Measurements from ENCODE around the gene HOXC11.

Gene HOXC11

DNA sequence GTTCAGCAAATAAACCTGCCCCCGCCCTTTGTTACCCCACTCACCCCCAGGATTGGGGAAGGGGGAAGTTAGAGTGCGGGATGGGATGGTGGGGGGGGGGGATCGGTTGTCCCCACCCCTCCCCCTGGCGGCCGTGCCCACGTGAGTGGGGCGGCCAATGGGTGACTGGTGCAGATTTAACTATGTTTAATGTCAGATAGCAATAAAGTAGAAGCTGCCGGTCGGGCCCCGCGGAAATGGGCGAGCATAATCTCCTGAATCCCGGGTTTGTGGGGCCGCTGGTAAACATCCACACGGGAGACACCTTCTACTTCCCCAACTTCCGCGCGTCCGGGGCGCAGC lies 18.3 kb upstream of the HOXC11 start, which contains the start of gene HOXC12:
TSS of gene HOXC12 (plus strand) at position 210 of the 342 bp plus-strand sequence. CDS start at position 237, 27 bp downstream.
- FAIRE-seq (no peak), DNase-seq (ENCODE audit: insufficient read length) (no peak)
- TF ChIP-seq POLR2A (IDR thresholded peaks at IDR 0.05; ENCODE audit: low read depth, low read length) (no peak), TAF1 (IDR thresholded peaks at IDR 0.05; ENCODE audit: borderline replicate concordance, low read depth, low read length) (no peak), POLR2AphosphoS5 (IDR thresholded peaks at IDR 0.05; ENCODE audit: low read depth, low read length) (no peak)

DNA sequence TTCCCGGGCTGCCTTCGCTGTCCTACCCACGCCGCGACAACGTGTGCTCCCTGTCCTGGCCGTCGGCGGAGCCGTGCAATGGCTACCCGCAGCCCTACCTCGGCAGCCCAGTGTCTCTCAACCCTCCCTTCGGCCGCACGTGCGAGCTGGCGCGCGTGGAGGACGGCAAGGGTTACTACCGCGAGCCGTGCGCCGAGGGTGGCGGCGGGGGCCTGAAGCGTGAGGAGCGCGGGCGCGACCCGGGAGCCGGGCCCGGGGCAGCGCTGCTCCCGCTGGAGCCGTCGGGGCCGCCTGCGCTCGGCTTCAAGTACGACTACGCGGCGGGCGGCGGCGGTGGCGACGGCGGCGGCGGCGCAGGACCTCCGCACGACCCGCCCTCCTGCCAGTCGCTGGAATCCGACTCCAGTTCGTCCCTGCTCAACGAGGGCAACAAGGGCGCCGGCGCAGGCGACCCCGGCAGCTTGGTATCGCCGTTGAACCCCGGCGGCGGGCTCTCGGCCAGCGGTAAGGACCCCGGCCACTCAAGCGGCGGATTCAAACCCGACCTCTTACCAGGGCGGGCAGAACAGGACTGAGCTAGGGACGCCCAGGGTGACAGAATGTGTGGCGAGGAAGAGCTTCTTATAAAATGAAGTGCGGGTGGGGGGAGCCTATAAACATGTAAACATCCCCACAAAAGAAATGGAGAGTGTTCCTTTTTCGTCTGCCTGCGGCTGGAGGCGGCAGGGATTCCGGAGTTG lies 17.7 kb upstream of the HOXC11 start:
- FAIRE-seq, result no peak
- no peak for DNase-seq (ENCODE audit: insufficient read length)
- no peak for TF ChIP-seq TAF1 (IDR thresholded peaks at IDR 0.05; ENCODE audit: borderline replicate concordance, low read depth, low read length)
- no peak for TF ChIP-seq POLR2AphosphoS5 (IDR thresholded peaks at IDR 0.05; ENCODE audit: low read depth, low read length)

DNA sequence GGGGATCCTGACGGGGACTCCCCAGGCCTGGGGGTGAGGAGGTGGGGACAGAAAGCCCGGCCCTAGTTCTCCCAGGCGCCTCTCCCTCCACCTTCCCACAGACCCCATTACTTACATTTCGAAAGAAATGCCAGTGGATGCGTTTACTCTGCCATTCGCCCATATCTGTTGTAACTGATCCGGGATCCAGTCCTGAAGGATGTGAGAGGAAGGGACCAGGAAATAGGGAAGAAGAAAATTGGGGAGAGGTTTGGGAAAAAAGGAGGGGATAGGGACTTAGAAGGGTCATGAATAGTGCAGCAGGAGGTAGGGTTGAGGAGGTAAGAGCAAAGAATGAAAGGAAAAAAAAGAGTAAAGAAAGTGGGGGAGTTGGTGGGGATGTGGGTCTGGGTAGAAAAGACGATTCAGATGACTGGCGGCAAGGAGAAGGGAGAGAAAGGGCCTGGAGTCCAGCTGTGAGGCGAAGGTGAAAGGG lies 17.1 kb upstream of the HOXC11 start:
- no peak for TF ChIP-seq TAF1 (IDR thresholded peaks at IDR 0.05; ENCODE audit: borderline replicate concordance, low read depth, low read length)
- no peak for TF ChIP-seq POLR2A (IDR thresholded peaks at IDR 0.05; ENCODE audit: low read depth, low read length)
- no peak for TF ChIP-seq POLR2AphosphoS5 (IDR thresholded peaks at IDR 0.05; ENCODE audit: low read depth, low read length)
- FAIRE-seq (no peak), DNase-seq (ENCODE audit: insufficient read length) (no peak)

DNA sequence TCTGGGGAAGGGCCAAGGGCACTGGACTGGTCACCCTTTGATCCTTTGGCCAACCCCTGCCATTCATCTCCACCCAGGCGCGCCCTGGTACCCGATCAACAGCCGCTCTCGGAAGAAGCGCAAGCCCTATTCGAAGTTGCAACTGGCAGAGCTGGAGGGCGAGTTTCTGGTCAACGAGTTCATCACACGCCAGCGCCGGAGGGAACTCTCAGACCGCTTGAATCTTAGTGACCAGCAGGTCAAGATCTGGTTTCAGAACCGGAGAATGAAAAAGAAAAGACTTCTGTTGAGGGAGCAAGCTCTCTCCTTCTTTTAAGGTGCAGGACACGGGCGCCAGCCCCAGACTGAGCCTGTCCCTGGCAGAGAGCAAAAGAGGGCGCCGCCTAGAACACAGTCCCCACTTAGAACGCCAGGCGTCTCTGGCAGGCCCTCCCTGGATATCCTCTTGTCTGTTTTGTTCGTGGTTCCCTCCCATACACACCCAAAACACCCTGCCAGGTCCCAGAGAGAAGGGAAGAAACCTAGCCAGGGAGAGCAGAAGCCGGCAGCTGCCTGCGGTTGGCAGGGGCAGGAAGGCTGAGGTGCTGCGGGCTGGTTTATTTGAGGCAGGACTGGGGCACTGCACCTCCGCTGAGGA lies 16.6 kb upstream of the HOXC11 start:
- no peak for TF ChIP-seq TAF1 (IDR thresholded peaks at IDR 0.05; ENCODE audit: borderline replicate concordance, low read depth, low read length)
- TF ChIP-seq POLR2A (IDR thresholded peaks at IDR 0.05; ENCODE audit: low read depth, low read length), result no peak
- TF ChIP-seq POLR2AphosphoS5 (IDR thresholded peaks at IDR 0.05; ENCODE audit: low read depth, low read length), result no peak
- FAIRE-seq (peak; percentile 46), DNase-seq (ENCODE audit: insufficient read length) (no peak)

DNA sequence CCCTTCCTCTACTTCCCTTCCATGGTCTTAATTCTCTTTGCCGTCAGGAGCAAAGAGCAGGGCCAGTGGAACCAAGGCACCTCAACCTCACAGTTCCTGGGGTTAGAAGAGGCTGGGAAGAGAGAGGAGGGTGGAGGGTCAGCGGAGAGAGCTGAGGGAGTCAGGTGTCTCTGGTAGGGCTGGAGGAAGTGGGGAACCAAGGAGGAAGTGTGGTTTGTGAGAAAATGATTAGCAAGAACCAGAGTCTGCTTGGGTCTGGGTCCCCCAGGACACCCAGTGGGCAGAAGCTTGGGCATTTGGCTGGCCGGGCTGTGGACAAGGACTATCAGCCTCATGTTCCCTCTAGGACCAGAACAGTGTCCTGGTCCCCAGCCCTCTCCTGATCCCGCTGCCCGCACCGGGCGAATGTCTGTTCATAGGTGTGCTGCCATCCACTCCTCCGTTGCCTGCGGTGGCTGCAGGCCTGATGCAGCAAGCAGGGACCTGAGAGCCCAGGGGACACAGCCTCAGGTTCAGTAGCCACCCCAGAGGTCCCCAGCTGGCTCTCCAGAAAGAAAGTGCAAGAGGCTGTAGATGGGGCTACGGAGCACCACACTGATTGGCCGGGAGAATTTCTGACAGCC lies 15.9 kb upstream of the HOXC11 start:
- TF ChIP-seq POLR2AphosphoS5 (IDR thresholded peaks at IDR 0.05; ENCODE audit: low read depth, low read length) (no peak), POLR2A (IDR thresholded peaks at IDR 0.05; ENCODE audit: low read depth, low read length) (no peak), TAF1 (IDR thresholded peaks at IDR 0.05; ENCODE audit: borderline replicate concordance, low read depth, low read length) (no peak)
- no peak for FAIRE-seq
- DNase-seq (ENCODE audit: insufficient read length), result no peak

DNA sequence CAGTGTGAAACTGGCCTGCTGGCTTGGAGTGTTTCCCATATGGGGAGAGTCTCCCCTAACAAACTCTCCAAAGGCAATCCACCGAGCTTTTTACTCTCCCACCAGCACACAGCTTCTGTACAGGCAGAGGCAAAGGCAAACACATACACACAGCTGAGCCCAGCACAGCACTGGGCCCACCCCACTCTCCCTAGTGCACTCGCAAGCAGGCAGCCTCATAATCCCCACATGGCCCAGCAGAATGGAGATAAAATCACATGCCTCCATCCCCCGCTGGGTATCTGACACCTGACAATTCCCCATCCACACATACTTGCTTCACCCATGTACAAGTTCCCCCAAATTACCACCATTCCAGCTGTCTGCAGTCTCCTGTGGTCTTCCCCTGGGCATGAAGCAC lies 14.8 kb upstream of the HOXC11 start:
- DNase-seq (ENCODE audit: insufficient read length), result no peak
- no peak for FAIRE-seq
- TF ChIP-seq POLR2A (IDR thresholded peaks at IDR 0.05; ENCODE audit: low read depth, low read length), result no peak
- no peak for TF ChIP-seq POLR2AphosphoS5 (IDR thresholded peaks at IDR 0.05; ENCODE audit: low read depth, low read length)
- no peak for TF ChIP-seq TAF1 (IDR thresholded peaks at IDR 0.05; ENCODE audit: borderline replicate concordance, low read depth, low read length)

DNA sequence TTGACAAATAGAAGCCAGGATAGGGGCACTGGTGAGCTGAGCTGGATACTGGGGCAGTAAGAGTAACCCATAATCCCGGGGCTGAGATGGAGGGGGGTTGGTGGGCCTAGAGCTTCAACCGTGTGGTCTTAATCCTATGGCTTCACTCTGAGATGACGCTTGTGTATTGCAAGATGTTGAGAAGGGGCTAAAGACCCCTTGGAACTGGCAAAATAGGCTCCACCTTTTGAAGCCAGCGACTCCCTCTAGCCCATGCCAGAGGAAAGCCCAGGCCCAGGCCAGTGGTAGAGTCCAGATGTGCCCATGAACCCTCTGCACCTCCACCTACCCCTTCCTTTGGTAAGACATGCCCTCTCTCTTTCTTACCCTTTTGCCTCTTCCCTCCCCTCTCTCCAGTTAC lies 13.6 kb upstream of the HOXC11 start:
- DNase-seq (ENCODE audit: insufficient read length) (no peak), FAIRE-seq (no peak)
- TF ChIP-seq POLR2A (IDR thresholded peaks at IDR 0.05; ENCODE audit: low read depth, low read length) (no peak), POLR2AphosphoS5 (IDR thresholded peaks at IDR 0.05; ENCODE audit: low read depth, low read length) (no peak), TAF1 (IDR thresholded peaks at IDR 0.05; ENCODE audit: borderline replicate concordance, low read depth, low read length) (no peak)

DNA sequence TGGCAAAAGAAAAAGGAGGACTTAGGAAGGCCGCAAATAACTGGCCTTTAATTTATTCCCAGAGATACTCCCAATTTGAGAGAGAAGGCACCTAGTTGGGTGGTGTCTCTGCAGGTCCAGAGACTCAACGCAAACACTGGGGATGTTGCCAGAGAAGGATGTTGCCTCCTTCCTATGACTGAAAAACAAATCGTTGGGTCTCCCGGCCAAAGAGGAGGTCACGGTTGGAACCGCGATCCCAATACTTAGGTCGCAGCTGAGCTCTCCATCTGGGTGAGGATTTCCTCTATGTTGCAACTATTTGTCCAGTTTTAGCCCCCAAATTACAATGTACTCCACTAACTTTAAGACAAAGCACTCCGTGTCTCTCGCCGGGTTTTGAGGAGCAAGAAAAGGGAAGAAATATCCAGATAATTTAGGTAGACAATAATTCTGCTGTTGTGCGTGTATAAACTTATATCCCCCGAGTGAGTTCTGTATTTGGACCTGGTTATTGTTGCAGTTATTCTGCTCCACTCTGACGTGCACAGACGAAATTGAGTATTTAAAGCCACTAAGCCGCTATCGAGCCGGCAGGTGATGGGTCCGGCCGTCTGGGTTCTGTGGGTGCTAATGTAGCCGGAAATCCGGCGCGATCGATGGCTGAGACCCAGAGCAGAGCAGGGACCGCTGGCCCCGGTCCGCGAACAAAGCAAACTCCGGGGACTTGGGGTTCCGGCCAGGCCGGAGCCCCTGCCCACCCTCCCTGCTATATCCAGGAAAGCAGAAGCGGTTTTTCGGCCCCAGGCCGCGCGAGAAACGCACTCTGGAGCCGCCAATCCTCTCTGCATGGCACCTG lies 12.5 kb upstream of the HOXC11 start:
- FAIRE-seq (no peak), DNase-seq (ENCODE audit: insufficient read length) (no peak)
- TF ChIP-seq TAF1 (IDR thresholded peaks at IDR 0.05; ENCODE audit: borderline replicate concordance, low read depth, low read length) (no peak), POLR2A (IDR thresholded peaks at IDR 0.05; ENCODE audit: low read depth, low read length) (no peak), POLR2AphosphoS5 (IDR thresholded peaks at IDR 0.05; ENCODE audit: low read depth, low read length) (no peak)

DNA sequence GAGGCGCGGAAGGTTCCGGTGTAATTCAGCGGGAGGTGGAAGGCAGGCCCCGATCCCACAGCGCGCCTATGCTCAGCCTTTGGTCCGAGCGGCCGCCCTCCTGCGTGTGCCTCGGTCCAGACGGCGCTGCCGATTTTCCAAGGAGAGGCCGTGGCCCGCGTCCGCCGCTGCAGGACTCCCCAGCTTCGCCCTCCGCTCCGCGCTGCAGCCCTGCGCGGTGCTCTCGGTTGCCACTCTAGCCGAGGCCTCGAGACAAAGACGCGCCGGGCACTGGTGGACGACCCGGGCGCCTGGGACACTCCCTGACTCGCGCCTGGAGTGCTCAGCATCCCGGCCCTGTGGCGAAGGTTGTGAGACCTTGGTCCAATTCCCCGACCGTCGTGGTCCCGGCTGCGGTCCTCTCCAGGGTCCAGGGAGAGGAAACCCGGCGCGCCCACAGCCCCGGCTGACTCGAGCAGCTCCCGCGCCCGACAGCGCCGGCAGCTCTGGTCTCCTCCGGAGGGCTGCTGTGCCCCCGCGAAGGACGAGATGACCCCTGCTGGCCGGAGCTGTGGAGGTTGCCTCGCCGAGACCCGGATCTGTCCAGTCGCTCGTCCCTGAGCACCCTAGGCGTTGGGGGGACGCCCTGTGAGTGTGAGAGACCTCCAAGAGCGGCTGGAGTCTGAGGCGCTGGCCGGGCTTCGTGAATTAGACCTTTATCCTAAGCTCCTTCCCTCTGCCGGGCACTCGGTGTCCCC lies 11.7 kb upstream of the HOXC11 start:
- TF ChIP-seq POLR2A (IDR thresholded peaks at IDR 0.05; ENCODE audit: low read depth, low read length) (no peak), POLR2AphosphoS5 (IDR thresholded peaks at IDR 0.05; ENCODE audit: low read depth, low read length) (no peak), TAF1 (IDR thresholded peaks at IDR 0.05; ENCODE audit: borderline replicate concordance, low read depth, low read length) (no peak)
- FAIRE-seq, result no peak

DNA sequence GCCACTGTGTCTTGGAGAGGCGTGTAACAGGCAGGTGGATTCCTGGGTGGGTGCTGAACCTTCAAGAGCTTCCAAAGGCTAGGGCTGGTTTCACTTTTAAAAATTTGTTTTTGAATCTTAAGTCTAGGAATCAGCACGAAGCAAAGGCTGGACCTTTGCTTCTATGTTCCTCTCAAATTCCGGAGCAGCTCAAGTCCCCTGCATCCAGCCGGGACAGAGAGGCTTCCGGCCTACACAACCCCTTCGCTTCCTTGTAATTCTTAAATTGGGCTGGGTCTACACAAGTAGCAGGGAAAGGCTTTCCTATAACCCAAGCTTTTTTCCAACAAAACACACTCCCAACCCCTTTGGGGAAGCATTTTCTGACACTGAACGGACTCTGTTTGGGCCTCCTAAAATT lies 9.9 kb upstream of the HOXC11 start:
- no peak for FAIRE-seq
- TF ChIP-seq POLR2AphosphoS5 (IDR thresholded peaks at IDR 0.05; ENCODE audit: low read depth, low read length) (no peak), POLR2A (IDR thresholded peaks at IDR 0.05; ENCODE audit: low read depth, low read length) (no peak), TAF1 (IDR thresholded peaks at IDR 0.05; ENCODE audit: borderline replicate concordance, low read depth, low read length) (no peak)
- no peak for DNase-seq (ENCODE audit: insufficient read length)

More for the DNA sequence above, 11.7 kb upstream of the HOXC11 start:
- DNase-seq (ENCODE audit: insufficient read length), result no peak

Measured in GM12892 (cell line).